Neuronal stem cell (in vitro differentiated cells): ENCODE measurements around the gene FRMD4B.
A peak's percentile ranks its signal among the peaks of the same experiment; 100 is the strongest.

Experiments used
- DNase-seq: peaks from one replicate; pipeline ENCODE4 v3.0.0-alpha.2; 2013; ENCODE audit warnings: low spot score
- H2AFZ ChIP-seq: one replicate; pipeline ENCODE4 v1.6.1; 2013; ENCODE audit warnings: mild to moderate bottlenecking, low read length, inconsistent platforms
- H2AK5ac ChIP-seq: 2 replicates; pipeline ENCODE4 v1.6.1; 2013; ENCODE audit warnings: low read depth, mild to moderate bottlenecking, inconsistent platforms, low read length, moderate library complexity, mixed read lengths
- H2BK120ac ChIP-seq: 2 replicates; pipeline ENCODE4 v1.6.1; 2013; ENCODE audit warnings: low read depth, mild to moderate bottlenecking, inconsistent platforms, low read length, moderate library complexity, mixed read lengths
- H2BK12ac ChIP-seq: one replicate; pipeline ENCODE4 v1.6.1; 2013; ENCODE audit warnings: low read length, inconsistent platforms
- H2BK15ac ChIP-seq: 2 replicates; pipeline ENCODE4 v1.6.1; 2013; ENCODE audit warnings: mild to moderate bottlenecking, low read length, inconsistent platforms, mixed read lengths
- H2BK5ac ChIP-seq: one replicate; pipeline ENCODE4 v1.6.1; 2013; ENCODE audit warnings: inconsistent platforms, mild to moderate bottlenecking, low read length, moderate library complexity
- H3K14ac ChIP-seq: one replicate; pipeline ENCODE4 v1.6.1; 2013; ENCODE audit warnings: low read length, inconsistent platforms
- H3K18ac ChIP-seq: 2 replicates; pipeline ENCODE4 v1.6.1; 2013; ENCODE audit warnings: low read length, inconsistent platforms
- H3K23ac ChIP-seq: 2 replicates; pipeline ENCODE4 v1.6.1; 2013; ENCODE audit warnings: low read depth, mild to moderate bottlenecking, mixed read lengths, low read length, inconsistent platforms; ENCODE audit not compliant: poor library complexity
- H3K27ac ChIP-seq: replicated peaks from 3 replicates; pipeline ENCODE4 v1.5.1; 2013; ENCODE audit warnings: low read length, inconsistent platforms
- H3K27me3 ChIP-seq, 3 experiments: 2 replicates each; pipeline ENCODE4 v1.6.1; 2013; ENCODE audit warnings: low read length in 3 of 3, mild to moderate bottlenecking in 2 of 3, inconsistent platforms in 1 of 3, low read depth in 1 of 3, mixed read lengths in 1 of 3, moderate library complexity in 1 of 3; ENCODE audit not compliant: control insufficient read depth in 3 of 3, insufficient read depth in 3 of 3
- H3K36me3 ChIP-seq, 2 donors: replicated peaks in 1 of 2; 2 replicates each; pipeline ENCODE4 v1.6.1; 2013; ENCODE audit warnings: low read length in 2 of 2; ENCODE audit not compliant: control insufficient read depth in 2 of 2, insufficient read depth in 2 of 2
- H3K4ac ChIP-seq: 2 replicates; pipeline ENCODE4 v1.6.1; 2013; ENCODE audit warnings: inconsistent platforms, mild to moderate bottlenecking, low read length, moderate library complexity
- H3K4me1 ChIP-seq, 2 donors: 1 replicate in 1 of 2; 2 replicates in 1 of 2; pipeline ENCODE4 v1.6.1; 2013; ENCODE audit warnings: low read length in 2 of 2, low read depth in 1 of 2; ENCODE audit not compliant: control insufficient read depth in 2 of 2, insufficient read depth in 1 of 2
- H3K4me2 ChIP-seq: one replicate; pipeline ENCODE4 v1.6.1; 2013; ENCODE audit warnings: mild to moderate bottlenecking, low read length, inconsistent platforms; ENCODE audit not compliant: insufficient read depth, poor library complexity, severe bottlenecking
- H3K4me3 ChIP-seq, 2 donors: 2 replicates each; pipeline ENCODE4 v1.5.1; 2013; ENCODE audit warnings: low read length in 2 of 2, mild to moderate bottlenecking in 2 of 2, inconsistent platforms in 1 of 2, moderate library complexity in 1 of 2
- H3K79me1 ChIP-seq: one replicate; pipeline ENCODE4 v1.6.1; 2013; ENCODE audit warnings: low read depth, mild to moderate bottlenecking, inconsistent platforms, low read length, moderate library complexity
- H3K9ac ChIP-seq: one replicate; pipeline ENCODE4 v1.6.1; 2013; ENCODE audit warnings: mild to moderate bottlenecking, low read depth, low read length, inconsistent platforms; ENCODE audit not compliant: poor library complexity
- H3K9me3 ChIP-seq, 2 donors: replicated peaks in 1 of 2; 2 replicates each; pipeline versions ENCODE3 to v1.6.1; 2013; ENCODE audit warnings: low read length in 2 of 2, mild to moderate bottlenecking in 2 of 2, inconsistent platforms in 1 of 2, low read depth in 1 of 2, mixed read lengths in 1 of 2, moderate library complexity in 1 of 2; ENCODE audit not compliant: control insufficient read depth in 2 of 2, insufficient read depth in 1 of 2
- H4K8ac ChIP-seq: one replicate; pipeline ENCODE4 v1.6.1; 2013; ENCODE audit warnings: low read depth, mild to moderate bottlenecking, inconsistent platforms, low read length, moderate library complexity
- H4K91ac ChIP-seq: one replicate; pipeline ENCODE4 v1.6.1; 2013; ENCODE audit warnings: low read length, low read depth, mild to moderate bottlenecking, inconsistent platforms; ENCODE audit not compliant: poor library complexity
- WGBS, 2 donors: extraction: QIAGEN DNeasy Blood & Tissue Kit; methylation state at CpG; one replicate each; pipeline ENCODE4 v1.1.7; 2013; ENCODE audit warnings: missing lambda C conversion rate in 2 of 2, mixed read lengths in 1 of 2; ENCODE audit not compliant: insufficient read length in 2 of 2, insufficient replicate concordance in 1 of 2; ENCODE audit errors: extremely low coverage in 2 of 2; 5-methylcytosine and 5-hydroxymethylcytosine counted together

FRMD4B gene

DNA sequence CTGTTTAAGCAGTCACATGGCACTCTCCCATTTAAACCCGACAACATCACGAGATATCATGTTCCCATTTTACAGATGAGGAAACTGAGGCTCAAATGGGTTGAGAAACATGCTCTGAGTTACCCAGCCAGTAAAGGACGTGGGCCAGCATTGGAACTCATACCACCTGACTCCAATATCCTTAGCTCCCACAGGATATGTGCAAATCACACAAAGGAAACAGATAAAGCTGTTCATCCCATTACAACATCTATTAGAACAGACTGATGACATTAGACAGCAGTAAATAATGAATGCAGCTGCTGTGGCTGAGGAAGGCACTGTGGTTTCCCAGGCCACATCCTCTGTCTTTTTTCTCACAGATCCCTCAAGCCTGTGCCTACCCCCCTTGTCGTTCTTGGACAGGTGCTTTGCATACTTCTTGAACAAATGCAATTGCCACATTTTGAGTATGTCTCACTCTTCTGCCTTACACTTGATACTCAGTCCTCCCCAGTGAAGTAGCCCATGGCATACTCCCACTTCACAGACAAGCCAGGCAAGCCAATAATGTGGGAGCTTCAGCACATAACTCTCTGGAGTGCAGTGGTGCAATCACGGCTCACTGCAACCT, 17.7 kb downstream of the FRMD4B start:
- Histone ChIP-seq H3K9me3 (no peaks in the 10 kb centered on the region), H3K4me2 (no peak overlapping the region), H2BK12ac (no peak overlapping the region), H3K4ac (no peak overlapping the region), H3K18ac (no peak overlapping the region), H3K27me3 (no peaks in the 10 kb centered on the region), H2BK120ac (no peak overlapping the region), H3K23ac (no peak overlapping the region), H3K9ac (no peak overlapping the region), H3K79me1 (no peaks in the 10 kb centered on the region), H3K4me3 (no peak overlapping the region), H3K27ac (no peak overlapping the region), H2AFZ (no peak overlapping the region), H3K36me3 (no peaks in the 10 kb centered on the region), H2BK15ac (no peak overlapping the region), H4K8ac (no peak overlapping the region), H3K4me1 (no peaks in the 10 kb centered on the region), H2AK5ac (no peak overlapping the region), H3K14ac (no peak overlapping the region), H2BK5ac (no peak overlapping the region), H4K91ac (no peak overlapping the region)
- no CpG with 5 or more reads among the region's 5 CpGs for WGBS, 2 donors
- DNase-seq, result no peak

DNA sequence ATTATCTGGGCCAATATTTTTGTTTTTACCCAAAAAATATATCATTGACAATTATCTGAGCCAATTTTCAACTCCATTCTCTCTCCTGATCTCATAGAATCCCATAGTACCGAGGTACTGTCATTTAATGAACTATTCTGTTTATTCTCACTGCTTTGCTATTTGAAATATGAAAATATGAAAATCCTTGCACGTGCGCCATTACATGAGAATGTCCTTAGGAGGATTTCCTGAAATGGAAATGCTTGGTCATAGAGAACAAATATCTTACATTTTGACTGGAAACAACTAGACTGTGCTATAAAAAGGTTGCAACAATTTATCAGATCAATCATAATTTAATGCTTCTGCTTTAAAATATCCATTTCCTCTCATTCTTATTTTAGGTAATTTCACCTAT, 18.3 kb downstream of the FRMD4B start:
- Histone ChIP-seq H3K4me3 (no peak overlapping the region), H2AK5ac (no peak overlapping the region), H3K79me1 (no peaks in the 10 kb centered on the region), H3K23ac (no peak overlapping the region), H3K18ac (no peak overlapping the region), H3K27me3 (no peaks in the 10 kb centered on the region), H3K4me2 (no peak overlapping the region), H2BK5ac (no peak overlapping the region), H2AFZ (no peak overlapping the region), H3K36me3 (no peaks in the 10 kb centered on the region), H2BK120ac (no peak overlapping the region), H4K8ac (no peak overlapping the region), H3K4me1 (no peaks in the 10 kb centered on the region), H2BK15ac (no peak overlapping the region), H3K9ac (no peak overlapping the region), H4K91ac (no peak overlapping the region), H3K4ac (no peak overlapping the region), H3K9me3 (no peaks in the 10 kb centered on the region), H3K27ac (no peak overlapping the region), H3K14ac (no peak overlapping the region), H2BK12ac (no peak overlapping the region)
- DNase-seq, result no peak
- WGBS, 2 donors, result no CpG with 5 or more reads among the region's 3 CpGs

- no peak overlapping the region for H2BK5ac ChIP-seq
- no peaks in the 10 kb centered on the region for H3K36me3 ChIP-seq
- H4K8ac ChIP-seq, result no peak overlapping the region
- H2BK12ac ChIP-seq, result no peak overlapping the region
- H3K79me1 ChIP-seq, result no peaks in the 10 kb centered on the region
- no peak overlapping the region for H3K27ac ChIP-seq
- H4K91ac ChIP-seq, result no peak overlapping the region
- no peak overlapping the region for H2AK5ac ChIP-seq
- H2BK120ac ChIP-seq, result no peak overlapping the region
- no peak overlapping the region for H3K23ac ChIP-seq
- H3K14ac ChIP-seq, result peak overlapping the region; percentile 59
- H3K4me2 ChIP-seq, result no peak overlapping the region
- no peak overlapping the region for H2BK15ac ChIP-seq
- H3K9ac ChIP-seq, result no peak overlapping the region
- no peak overlapping the region for H3K18ac ChIP-seq
- no peak overlapping the region for H3K4me3 ChIP-seq
- H3K9me3 ChIP-seq, result no peaks in the 10 kb centered on the region
- WGBS, 2 donors, result no CpG with 5 or more reads among the region's 5 CpGs
- no peak overlapping the region for H2AFZ ChIP-seq
- no peaks in the 10 kb centered on the region for H3K27me3 ChIP-seq
- H3K4me1 ChIP-seq, result no peaks in the 10 kb centered on the region
- no peak overlapping the region for H3K4ac ChIP-seq
- no peak for DNase-seq
Measured at GRCh38 chr3:69364354-69364753, 21.5 kb downstream of the FRMD4B start.

DNA sequence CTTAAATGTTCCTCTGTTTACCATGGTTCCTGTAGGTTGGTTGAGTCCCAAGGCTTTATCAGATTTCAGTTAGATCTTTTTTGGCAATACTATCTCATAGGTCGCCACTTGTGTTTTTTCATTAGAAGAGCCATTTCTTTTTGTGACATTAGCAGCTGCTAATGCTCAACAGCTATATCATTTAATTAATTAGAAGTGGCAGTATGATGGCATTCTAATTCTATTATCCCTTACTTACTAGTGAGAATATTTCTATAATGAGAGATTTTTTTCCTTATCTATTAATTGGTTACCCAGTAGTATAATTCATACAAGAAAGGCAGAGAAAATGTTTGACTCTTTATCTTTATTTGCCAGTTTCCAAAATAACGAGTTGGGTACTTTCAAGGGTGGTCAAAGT, 25.2 kb downstream of the FRMD4B start:
- H3K9ac ChIP-seq, result no peak overlapping the region
- no peaks in the 10 kb centered on the region for H3K36me3 ChIP-seq
- no peak overlapping the region for H4K8ac ChIP-seq
- no peak overlapping the region for H3K23ac ChIP-seq
- H3K79me1 ChIP-seq, result no peaks in the 10 kb centered on the region
- H2BK15ac ChIP-seq, result no peak overlapping the region
- no peak overlapping the region for H3K14ac ChIP-seq
- no peak overlapping the region for H2BK120ac ChIP-seq
- no peak overlapping the region for H3K18ac ChIP-seq
- no peak overlapping the region for H3K4me2 ChIP-seq
- H2AK5ac ChIP-seq, result no peak overlapping the region
- H2BK12ac ChIP-seq, result no peak overlapping the region
- no peak overlapping the region for H2AFZ ChIP-seq
- H3K27me3 ChIP-seq, result no peaks in the 10 kb centered on the region
- no CpG with 5 or more reads among the region's 2 CpGs for WGBS, 2 donors
- H3K4me1 ChIP-seq, result no peaks in the 10 kb centered on the region
- no peaks in the 10 kb centered on the region for H3K9me3 ChIP-seq
- no peak overlapping the region for H3K4ac ChIP-seq
- H2BK5ac ChIP-seq, result no peak overlapping the region
- H3K27ac ChIP-seq, result no peak overlapping the region
- no peak overlapping the region for H3K4me3 ChIP-seq
- DNase-seq, result no peak
- no peak overlapping the region for H4K91ac ChIP-seq
